Loucy (cell line): ENCODE results near the gene STK39.

ENCODE experiments used
- H2AFZ ChIP-seq: fragments of 200-600 bp; sonication (generic); 2 replicates; pipeline ENCODE4 v1.6.0; 2016; ENCODE audit warnings: antibody characterized with exemption, mild to moderate bottlenecking, low read length, moderate library complexity
- H3F3A ChIP-seq: fragments of 200-600 bp; 2 replicates; pipeline ENCODE4 v1.6.0; 2016; ENCODE audit warnings: antibody characterized with exemption, low read depth, mild to moderate bottlenecking
- H3K27me3 ChIP-seq: fragments of 200-600 bp; sonication (generic); 2 replicates; pipeline ENCODE4 v1.6.1; 2014; ENCODE audit warnings: low read length, mild to moderate bottlenecking; ENCODE audit not compliant: insufficient read depth, poor library complexity, severe bottlenecking
- H3K36me3 ChIP-seq: fragments of 200-600 bp; sonication (generic); 2 replicates; pipeline ENCODE4 v1.6.1; 2016; ENCODE audit warnings: low read length; ENCODE audit not compliant: insufficient read depth
- H3K4me1 ChIP-seq: fragments of 200-600 bp; sonication (generic); 2 replicates; pipeline ENCODE4 v1.5.1; 2014; ENCODE audit warnings: low read length, mild to moderate bottlenecking; ENCODE audit not compliant: insufficient read depth, poor library complexity, severe bottlenecking
- H3K4me2 ChIP-seq: fragments of 200-600 bp; sonication (generic); 2 replicates; pipeline ENCODE4 v1.6.0; 2014; ENCODE audit warnings: antibody characterized with exemption, low read length, low read depth, mild to moderate bottlenecking; ENCODE audit not compliant: poor library complexity, severe bottlenecking
- H3K4me3 ChIP-seq: fragments of 200-600 bp; sonication (generic); 2 replicates; pipeline ENCODE4 v1.5.1; 2014; ENCODE audit warnings: low read length, mild to moderate bottlenecking, mixed read lengths; ENCODE audit not compliant: poor library complexity, severe bottlenecking
- H3K79me2 ChIP-seq: fragments of 200-600 bp; sonication (generic); 2 replicates; pipeline ENCODE4 v1.6.1; 2014; ENCODE audit warnings: low read length; ENCODE audit not compliant: insufficient read depth
- H3K9ac ChIP-seq: fragments of 200-600 bp; sonication (generic); 2 replicates; pipeline ENCODE4 v1.6.0; 2014; ENCODE audit warnings: mild to moderate bottlenecking, low read depth, low read length, moderate library complexity; ENCODE audit not compliant: poor library complexity, severe bottlenecking
- H3K9me2 ChIP-seq: fragments of 200-600 bp; sonication (generic); replicated peaks from 2 replicates; pipeline ENCODE4 v1.6.1; 2016; ENCODE audit warnings: low read depth, low read length, mixed read lengths
- H3K9me3 ChIP-seq: fragments of 200-600 bp; sonication (generic); 2 replicates; pipeline ENCODE4 v1.6.1; 2014; ENCODE audit warnings: mild to moderate bottlenecking, antibody characterized with exemption, low read length, low read depth; ENCODE audit not compliant: insufficient read depth
- H4K20me1 ChIP-seq: fragments of 200-600 bp; sonication (generic); 2 replicates; pipeline ENCODE4 v1.6.0; 2014; ENCODE audit warnings: antibody characterized with exemption, low read length, mild to moderate bottlenecking; ENCODE audit not compliant: insufficient read depth, poor library complexity, severe bottlenecking
- EZH2phosphoT487 ChIP-seq: fragments of 200-600 bp; IDR thresholded peaks from 2 replicates; pipeline ENCODE4 v1.6.1; 2018; ENCODE audit warnings: antibody characterized with exemption, mild to moderate bottlenecking, moderate library complexity, borderline replicate concordance
- TF ChIP-seq, protein P1 (sequence below): fragments of 200-600 bp; sonication (generic); conservative IDR thresholded peaks from 2 replicates; pipeline ENCODE4 v1.5.1; 2014; ENCODE audit warnings: mild to moderate bottlenecking, antibody characterized with exemption, low read length

STK39 gene

DNA sequence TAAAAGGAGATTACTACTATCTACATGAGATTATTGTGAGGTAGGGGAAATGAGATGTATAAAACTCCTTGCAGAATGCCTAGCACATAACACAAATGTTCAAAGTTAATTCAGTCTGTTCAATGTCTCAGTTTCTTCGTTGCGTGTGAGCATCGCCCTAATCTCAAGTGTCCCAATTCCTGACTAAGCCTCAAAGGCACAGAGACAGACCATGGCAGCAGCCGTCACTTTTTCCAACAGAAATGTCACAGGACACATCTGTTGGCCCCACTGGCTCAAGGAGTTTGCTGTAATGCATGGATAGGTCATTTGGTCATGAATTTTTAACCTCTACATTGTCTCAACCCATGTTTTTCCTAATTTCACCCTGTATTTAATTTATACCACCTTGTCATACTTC lies 75.3 kb downstream of the STK39 start:
- Histone ChIP-seq H3K27me3 (no peaks in the 10 kb centered on the region), H3K36me3 (peaks cover 22% of the 10 kb centered on the region; the same call in 1 of the 2 replicates), H4K20me1 (peaks cover 16% of the 10 kb centered on the region), H3K9me2 (no peaks in the 10 kb centered on the region), H3K4me2 (no peak overlapping the region), H3K79me2 (peaks cover 87% of the 10 kb centered on the region), H2AFZ (no peak overlapping the region), H3F3A (no peaks in the 10 kb centered on the region), H3K9ac (no peak overlapping the region), H3K4me1 (peaks cover 36% of the 10 kb centered on the region), H3K9me3 (no peaks in the 10 kb centered on the region), H3K4me3 (no peak overlapping the region)
- no peak for TF ChIP-seq EZH2phosphoT487
- TF ChIP-seq, protein P1, sequence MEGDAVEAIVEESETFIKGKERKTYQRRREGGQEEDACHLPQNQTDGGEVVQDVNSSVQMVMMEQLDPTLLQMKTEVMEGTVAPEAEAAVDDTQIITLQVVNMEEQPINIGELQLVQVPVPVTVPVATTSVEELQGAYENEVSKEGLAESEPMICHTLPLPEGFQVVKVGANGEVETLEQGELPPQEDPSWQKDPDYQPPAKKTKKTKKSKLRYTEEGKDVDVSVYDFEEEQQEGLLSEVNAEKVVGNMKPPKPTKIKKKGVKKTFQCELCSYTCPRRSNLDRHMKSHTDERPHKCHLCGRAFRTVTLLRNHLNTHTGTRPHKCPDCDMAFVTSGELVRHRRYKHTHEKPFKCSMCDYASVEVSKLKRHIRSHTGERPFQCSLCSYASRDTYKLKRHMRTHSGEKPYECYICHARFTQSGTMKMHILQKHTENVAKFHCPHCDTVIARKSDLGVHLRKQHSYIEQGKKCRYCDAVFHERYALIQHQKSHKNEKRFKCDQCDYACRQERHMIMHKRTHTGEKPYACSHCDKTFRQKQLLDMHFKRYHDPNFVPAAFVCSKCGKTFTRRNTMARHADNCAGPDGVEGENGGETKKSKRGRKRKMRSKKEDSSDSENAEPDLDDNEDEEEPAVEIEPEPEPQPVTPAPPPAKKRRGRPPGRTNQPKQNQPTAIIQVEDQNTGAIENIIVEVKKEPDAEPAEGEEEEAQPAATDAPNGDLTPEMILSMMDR, result no peak

DNA sequence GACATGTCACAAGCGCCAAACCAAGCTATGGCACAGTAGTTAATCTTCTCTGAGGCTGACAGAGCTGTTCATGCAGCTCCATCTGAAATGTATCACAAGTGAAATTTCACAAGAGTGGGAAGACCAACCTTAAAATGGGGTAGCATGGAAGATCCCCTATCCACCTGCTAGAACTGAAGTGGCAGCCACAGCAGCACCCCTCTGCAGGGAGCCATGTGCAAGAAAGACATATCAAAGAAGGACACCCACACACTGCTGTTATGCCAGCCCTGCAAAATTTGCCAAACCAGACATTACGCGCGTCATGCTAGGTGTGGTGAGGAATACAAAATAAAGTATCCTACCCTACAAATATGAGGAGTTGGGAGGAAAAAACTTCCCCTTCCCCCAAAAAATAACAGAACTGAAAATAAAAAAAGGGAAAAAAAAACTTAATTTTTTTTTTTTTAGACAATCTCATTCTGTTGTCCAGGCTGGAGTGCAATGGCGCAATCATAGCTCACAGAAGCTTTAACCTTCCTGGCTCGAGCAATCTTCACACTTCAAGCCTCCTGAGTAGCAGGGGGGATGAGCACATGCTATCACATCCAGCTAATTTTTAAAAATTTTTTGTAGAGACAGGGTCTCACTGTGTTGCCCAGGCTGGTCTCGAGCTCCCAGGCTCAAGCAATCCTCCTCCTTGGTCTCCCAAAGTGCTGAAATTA lies 76.2 kb downstream of the STK39 start:
- H4K20me1 ChIP-seq, result peaks cover 7% of the 10 kb centered on the region
- H3K27me3 ChIP-seq, result no peaks in the 10 kb centered on the region
- H3K9ac ChIP-seq, result no peak overlapping the region
- no peaks in the 10 kb centered on the region for H3K9me3 ChIP-seq
- H3K4me3 ChIP-seq, result no peak overlapping the region
- H2AFZ ChIP-seq, result no peak overlapping the region
- no peak for TF ChIP-seq EZH2phosphoT487
- TF ChIP-seq, protein P1, result no peak
- H3K36me3 ChIP-seq, result peaks cover 30% of the 10 kb centered on the region; the same call in 1 of the 2 replicates
- no peaks in the 10 kb centered on the region for H3K9me2 ChIP-seq
- no peak overlapping the region for H3K4me2 ChIP-seq
- peaks cover 35% of the 10 kb centered on the region for H3K4me1 ChIP-seq
- peaks cover 89% of the 10 kb centered on the region for H3K79me2 ChIP-seq
- no peaks in the 10 kb centered on the region for H3F3A ChIP-seq

DNA sequence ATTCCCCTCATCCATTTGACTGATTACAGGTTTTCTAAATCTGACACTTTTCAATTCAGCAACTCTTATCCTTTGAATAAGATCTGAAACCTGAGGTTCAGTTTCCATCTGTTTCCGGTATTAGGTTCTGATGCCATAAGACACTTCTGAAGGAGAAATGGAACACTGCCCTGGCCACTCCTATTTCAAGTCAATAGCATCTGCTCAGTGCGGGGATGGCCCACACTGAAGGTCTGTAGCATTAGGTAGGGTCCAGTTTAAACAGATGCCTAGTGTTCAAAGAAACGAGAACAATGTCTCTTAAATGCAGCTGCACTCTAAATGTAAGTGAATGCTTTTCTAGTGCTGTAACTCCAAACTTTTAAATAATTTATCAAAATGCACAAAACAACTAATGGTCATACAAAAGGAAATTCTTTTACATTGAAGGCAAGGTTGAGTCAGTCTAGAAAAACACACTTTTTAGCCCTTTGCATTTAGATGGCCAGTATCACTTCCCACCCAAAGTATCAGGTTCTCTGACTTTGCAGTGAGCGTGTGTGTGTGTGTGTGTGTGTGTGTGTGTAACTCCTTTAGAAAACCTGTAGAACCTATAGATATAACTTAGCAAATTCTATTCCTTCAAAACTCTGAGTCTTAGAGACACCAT lies 78.2 kb downstream of the STK39 start:
- H3K9me3 ChIP-seq, result no peaks in the 10 kb centered on the region
- no peaks in the 10 kb centered on the region for H3K27me3 ChIP-seq
- H3K9ac ChIP-seq, result no peak overlapping the region
- H3F3A ChIP-seq, result no peaks in the 10 kb centered on the region
- no peaks in the 10 kb centered on the region for H3K9me2 ChIP-seq
- peaks cover 70% of the 10 kb centered on the region for H3K79me2 ChIP-seq
- no peak for TF ChIP-seq EZH2phosphoT487
- TF ChIP-seq, protein P1, result no peak
- H3K4me3 ChIP-seq, result no peak overlapping the region
- no peaks in the 10 kb centered on the region for H4K20me1 ChIP-seq
- H3K4me1 ChIP-seq, result peaks cover 20% of the 10 kb centered on the region
- H3K4me2 ChIP-seq, result no peak overlapping the region
- H2AFZ ChIP-seq, result no peak overlapping the region
- peaks cover 45% of the 10 kb centered on the region; the same call in 1 of the 2 replicates for H3K36me3 ChIP-seq
